Measurements from ENCODE around the gene PYGL.

PYGL gene

DNA sequence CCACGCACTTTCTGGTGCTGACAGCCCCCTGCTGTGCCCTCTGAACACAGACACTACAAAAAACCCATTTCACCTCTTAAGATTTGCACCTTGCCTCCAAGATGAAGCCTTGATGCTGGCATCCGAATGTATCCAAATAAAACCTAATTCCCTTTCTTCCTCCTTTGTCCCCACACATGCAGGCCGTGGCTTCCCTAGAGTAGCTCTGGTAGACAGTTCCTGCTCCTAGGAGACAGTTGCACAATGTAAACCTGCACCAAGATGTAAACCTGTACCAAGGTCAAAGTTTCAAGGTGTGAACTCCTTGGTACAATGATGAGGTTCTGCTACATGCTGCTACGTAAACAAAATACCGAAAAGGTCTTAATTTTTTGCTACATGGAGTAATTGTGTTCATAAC, 73.1 kb downstream of the PYGL start:
- no peak for DNase-seq

DNA sequence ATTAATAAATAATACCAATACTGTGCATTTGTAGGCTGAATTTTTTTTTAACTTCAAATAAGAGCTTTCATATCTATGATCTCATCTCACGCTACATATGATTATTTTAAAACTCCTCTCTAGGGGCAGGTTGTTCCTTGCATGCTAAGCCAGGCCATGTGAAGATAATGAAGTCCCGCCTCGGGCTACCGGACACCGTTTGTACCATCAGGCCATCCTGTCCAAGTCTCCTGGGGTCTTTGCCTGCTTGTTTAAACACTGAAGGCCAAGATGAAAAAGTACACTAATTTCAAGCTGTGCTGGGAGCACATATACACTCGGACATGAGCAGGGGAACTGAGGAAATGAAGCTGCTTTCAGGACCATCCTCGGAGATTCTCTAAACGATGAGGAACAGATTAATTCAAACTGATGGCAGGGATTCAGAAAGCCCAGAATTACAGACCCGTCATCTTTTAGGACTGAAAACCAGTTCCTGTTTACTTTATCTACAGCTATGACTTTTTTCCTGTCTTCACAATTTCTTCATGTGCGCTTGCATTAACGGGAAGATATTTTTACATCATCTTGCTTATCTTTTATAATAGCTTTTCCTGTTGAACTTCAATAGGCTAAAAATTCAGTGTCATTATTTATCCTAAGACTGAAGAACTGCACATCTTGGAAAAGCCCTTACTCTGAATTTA, 78.7 kb downstream of the PYGL start:
- DNase-seq = no peak

GRCh38 chr14:50864946-50865345, 79.3 kb downstream of the PYGL start:
- DNase-seq = no peak

- DNase-seq = no peak
Measured at GRCh38 chr14:50864237-50864636, 80.0 kb downstream of the PYGL start.

- no peak for DNase-seq
Measured at GRCh38 chr14:50862036-50862570, 82.2 kb downstream of the PYGL start.

- peak; percentile 36 for DNase-seq
Measured at GRCh38 chr14:50860478-50861086, 83.7 kb downstream of the PYGL start.

- DNase-seq = no peak
Measured at GRCh38 chr14:50859296-50859624, 85.0 kb downstream of the PYGL start.

GRCh38 chr14:50856660-50857059, 87.6 kb downstream of the PYGL start:
- no peak for DNase-seq

GRCh38 chr14:50855558-50855957, 88.7 kb downstream of the PYGL start:
- DNase-seq = no peak
